ENCODE measurements around the gene BLOC1S1.

The BLOC1S1 gene

GRCh38 chr12:55715833-55716581 is at the start of gene BLOC1S1:
TSS of gene BLOC1S1 (plus strand) at chr12:55716046. CDS start at chr12:55716052, 6 bp downstream.
- DNase-seq: peak; percentile 92

- no peak for DNase-seq
Measured at GRCh38 chr12:55666508-55666907, 49.3 kb upstream of the BLOC1S1 start.

GRCh38 chr12:55670276-55670675 is 45.6 kb upstream of the BLOC1S1 start:
- no peak for DNase-seq

GRCh38 chr12:55671746-55672145 is 44.1 kb upstream of the BLOC1S1 start:
- no peak for DNase-seq

GRCh38 chr12:55673638-55674037 is 42.2 kb upstream of the BLOC1S1 start:
- DNase-seq: no peak

- DNase-seq: no peak
Measured at GRCh38 chr12:55675666-55676065, 40.2 kb upstream of the BLOC1S1 start.

- DNase-seq: peak; percentile 10
Measured at GRCh38 chr12:55676707-55677106, 39.1 kb upstream of the BLOC1S1 start.

GRCh38 chr12:55679691-55680090 is 36.2 kb upstream of the BLOC1S1 start:
- no peak for DNase-seq

GRCh38 chr12:55681142-55682077 is 34.4 kb upstream of the BLOC1S1 start:
- no peak for DNase-seq

GRCh38 chr12:55682087-55682796 is 33.6 kb upstream of the BLOC1S1 start:
- no peak for DNase-seq

- DNase-seq: no peak
Measured at GRCh38 chr12:55683676-55684075, 32.2 kb upstream of the BLOC1S1 start.

- no peak for DNase-seq
Measured at GRCh38 chr12:55684761-55685370, 31.0 kb upstream of the BLOC1S1 start.

GRCh38 chr12:55685671-55686070 is 30.2 kb upstream of the BLOC1S1 start:
- DNase-seq: no peak

- no peak for DNase-seq
Measured at GRCh38 chr12:55686366-55687010, 29.4 kb upstream of the BLOC1S1 start.

- no peak for DNase-seq
Measured at GRCh38 chr12:55687746-55688145, 28.1 kb upstream of the BLOC1S1 start.

- no peak for DNase-seq
Measured at GRCh38 chr12:55688716-55689655, 26.9 kb upstream of the BLOC1S1 start.

GRCh38 chr12:55692631-55693322 is 23.1 kb upstream of the BLOC1S1 start:
- DNase-seq: no peak

GRCh38 chr12:55693323-55694187 is 22.3 kb upstream of the BLOC1S1 start:
- DNase-seq: no peak

GRCh38 chr12:55694188-55694515 is 21.7 kb upstream of the BLOC1S1 start:
- DNase-seq: no peak

- no peak for DNase-seq
Measured at GRCh38 chr12:55694651-55695050, 21.2 kb upstream of the BLOC1S1 start.

Measured in CD4-positive, alpha-beta T cell treated with Interleukin-21 for 1 hour (primary cell).